NCI-H748 treated with DMSO at 0.1 percent for 48 hours (cell line): ENCODE results near the gene UTP15.

Experiments used
- DNase-seq: peaks from one replicate; lab custom pipeline; 2025; lab: John Stamatoyannopoulos, UW

Gene UTP15, protein sequence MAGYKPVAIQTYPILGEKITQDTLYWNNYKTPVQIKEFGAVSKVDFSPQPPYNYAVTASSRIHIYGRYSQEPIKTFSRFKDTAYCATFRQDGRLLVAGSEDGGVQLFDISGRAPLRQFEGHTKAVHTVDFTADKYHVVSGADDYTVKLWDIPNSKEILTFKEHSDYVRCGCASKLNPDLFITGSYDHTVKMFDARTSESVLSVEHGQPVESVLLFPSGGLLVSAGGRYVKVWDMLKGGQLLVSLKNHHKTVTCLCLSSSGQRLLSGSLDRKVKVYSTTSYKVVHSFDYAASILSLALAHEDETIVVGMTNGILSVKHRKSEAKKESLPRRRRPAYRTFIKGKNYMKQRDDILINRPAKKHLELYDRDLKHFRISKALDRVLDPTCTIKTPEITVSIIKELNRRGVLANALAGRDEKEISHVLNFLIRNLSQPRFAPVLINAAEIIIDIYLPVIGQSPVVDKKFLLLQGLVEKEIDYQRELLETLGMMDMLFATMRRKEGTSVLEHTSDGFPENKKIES

DNA sequence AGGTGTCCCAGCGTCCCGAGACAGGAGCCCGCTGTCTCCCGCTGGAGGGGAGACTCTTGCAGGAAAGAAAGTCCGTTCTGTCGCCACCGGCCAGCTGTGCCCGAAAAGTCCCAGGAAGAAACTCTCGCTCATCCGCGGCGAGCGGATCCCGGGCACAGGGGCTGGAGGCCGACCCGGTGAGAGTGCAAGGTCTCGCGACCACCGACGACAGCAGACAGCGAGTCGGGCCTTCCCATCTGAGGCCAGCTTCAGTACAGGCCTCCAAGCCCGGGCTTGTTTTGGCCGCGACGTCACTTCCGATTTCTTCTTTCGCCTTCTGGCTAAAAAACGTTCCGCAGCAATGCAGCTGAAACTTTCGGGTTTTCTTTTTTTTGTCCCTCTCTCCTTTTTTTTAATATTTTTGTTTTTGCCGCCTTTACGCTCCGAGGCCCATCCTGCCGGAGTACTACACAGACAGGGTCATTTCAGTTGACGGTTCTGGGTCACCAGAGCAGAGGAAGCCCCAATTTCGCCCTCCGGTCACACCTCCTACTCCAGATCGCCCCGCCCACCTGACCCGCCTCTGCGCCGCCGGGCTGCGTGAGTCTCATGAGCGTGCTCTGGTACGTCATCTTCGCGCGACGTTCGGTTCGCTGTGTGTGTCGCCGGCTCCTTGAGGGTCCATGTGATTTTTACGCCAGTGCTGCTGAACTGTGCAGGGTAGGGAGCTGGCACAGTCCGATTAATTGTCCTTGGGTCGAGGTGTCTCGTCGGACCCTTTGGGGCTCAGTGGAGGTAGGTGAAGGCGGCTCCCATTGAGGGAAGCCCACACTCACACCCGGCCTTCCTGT lies at the start of gene UTP15, which contains the start of gene ANKRA2:
Gene UTP15, plus strand, starts transcription at position 605 of the 830 bp plus-strand sequence. CDS start 1,602 bp downstream, outside the sequence.
Gene ANKRA2, minus strand, starts transcription at position 501 of the 830 bp plus-strand sequence. CDS start 2,758 bp downstream, outside the sequence.
- DNase-seq, result peak; percentile 90

DNA sequence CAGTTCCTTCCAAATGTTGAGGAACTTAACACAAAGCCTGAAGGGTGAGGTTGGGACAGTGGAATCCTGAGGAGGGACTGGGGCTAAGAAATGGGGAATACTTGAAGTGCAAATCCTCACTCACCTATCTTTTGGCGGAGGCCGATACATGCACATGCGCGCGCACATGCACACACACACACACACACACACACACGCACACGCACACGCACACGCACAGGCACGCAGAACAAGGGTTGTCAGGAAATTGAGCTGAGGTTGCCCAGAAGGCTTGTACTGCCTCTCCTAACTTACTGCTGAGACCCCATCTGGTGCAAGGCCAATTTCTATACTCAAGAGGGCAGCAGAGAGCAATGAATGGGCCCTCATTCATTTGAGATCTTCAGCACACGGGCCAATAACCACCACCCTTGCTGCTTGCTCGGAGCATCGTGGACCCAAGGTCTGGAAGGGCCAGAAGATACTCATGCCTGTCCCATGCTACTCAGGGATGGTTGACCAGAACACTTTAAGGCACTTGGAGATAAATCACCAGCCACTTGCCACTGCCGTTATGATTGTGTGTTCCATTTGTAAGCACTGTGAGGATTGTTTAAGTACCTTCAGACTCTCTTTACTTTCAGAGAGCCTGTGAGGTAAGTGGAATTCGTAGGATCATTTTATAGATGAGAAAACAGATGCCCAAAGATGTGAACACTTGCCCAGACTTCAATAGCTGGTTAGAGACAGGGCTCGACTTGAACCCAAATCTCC lies 45.8 kb upstream of the UTP15 start:
- DNase-seq, result peak; percentile 70

DNA sequence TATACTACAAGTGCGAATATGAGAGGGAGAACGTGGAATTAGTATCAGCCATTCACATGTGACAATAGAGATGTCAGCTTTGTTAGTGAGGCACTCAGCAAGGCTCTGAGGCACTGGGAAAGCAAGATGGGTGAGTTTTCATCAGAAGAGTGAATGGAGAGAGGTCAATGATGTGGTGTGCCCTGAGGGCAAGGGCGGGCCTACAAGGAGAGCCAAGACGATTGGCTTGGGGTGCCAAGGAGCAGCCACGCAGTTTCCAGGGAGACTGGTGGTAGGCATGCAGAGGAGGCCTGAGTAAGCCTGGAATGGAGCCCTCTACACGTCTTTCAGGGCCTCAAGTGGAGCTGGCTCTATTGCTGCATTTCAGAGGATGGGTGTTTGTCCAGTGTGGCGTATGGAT lies 42.6 kb upstream of the UTP15 start:
- DNase-seq, result no peak

DNA sequence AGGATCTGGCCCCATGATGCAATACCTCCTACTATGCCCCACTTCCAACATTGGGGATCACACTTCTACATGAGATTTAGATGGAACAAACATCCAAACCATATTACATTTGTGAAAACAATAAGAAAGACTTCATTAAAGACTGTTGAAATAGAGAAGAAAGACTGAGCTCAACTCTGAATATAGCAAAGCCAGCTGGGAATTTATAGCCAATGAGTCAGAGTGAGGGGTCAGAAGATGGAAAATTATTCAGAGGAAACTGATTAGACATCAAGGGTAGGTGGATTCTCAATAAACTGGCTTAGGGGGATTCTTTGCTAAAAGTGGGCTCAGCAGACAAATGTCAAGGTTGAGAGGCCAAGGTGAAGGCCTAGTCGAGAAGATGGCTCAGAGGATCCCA lies 41.7 kb upstream of the UTP15 start:
- no peak for DNase-seq

DNA sequence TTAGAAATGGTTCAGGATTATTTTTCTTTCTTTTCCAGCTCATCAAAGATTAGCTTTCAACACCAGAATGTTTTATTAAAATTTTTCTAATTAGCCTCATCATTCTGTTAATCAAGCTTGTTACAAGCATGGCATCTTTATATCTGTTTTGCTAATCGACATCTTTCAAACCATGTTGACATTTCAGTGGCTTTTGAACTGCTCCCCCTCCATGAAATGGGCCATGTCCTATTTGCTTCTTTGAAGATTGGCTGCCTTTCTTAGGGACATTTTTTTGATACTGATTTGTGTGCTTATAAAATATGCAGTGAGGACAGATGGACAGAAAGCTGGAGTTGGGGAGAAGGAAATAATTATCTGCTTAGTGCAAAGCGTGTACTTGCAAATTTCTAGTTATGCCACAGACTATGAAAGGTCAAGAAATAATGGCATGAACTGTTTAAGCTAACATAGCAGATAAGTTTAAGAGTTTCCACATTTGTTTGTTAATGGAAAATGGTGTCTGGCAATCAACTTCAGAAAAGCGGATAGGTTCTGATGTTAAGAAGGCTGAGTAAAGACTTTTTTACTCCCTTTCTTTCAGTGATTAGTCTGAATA lies 39.8 kb upstream of the UTP15 start:
- no peak for DNase-seq

DNA sequence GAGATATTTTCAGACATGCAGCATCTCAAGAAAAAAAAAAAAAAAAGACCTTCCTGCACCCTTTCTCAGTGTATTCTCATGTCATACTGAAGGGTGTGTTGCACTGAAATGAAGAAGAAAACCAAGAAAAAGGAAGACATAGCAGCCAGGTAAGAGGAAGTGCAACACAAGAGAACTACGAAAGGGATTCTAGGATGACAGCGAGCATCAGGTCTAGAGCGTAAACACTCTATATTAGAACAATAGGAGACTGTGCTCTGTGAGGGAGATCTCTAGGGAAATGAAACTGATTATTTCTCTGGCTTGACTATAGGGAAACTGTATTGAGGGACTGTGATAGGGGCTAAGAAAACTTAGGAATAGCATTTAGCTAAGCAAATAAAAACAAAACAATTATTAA lies 37.3 kb upstream of the UTP15 start:
- DNase-seq, result peak; percentile 4

DNA sequence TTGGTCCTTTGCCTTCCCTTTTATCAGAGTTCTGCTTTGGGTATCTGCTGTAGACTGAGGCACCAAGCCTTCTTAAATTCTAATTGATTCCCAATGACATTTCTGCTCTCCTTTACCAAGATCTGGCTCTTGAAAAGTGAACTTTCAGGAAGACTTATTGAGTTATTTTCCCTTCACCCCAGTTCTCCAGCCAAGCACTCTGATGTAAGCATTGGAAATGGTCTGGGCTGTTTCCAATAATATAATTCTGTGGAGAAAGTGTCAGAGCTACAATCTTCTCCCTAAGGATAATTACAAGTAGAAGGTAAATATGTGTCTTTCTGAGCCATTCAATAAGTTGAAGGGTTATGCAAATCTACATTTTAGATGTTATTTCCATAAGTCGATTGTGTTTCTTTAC lies 36.5 kb upstream of the UTP15 start:
- no peak for DNase-seq

DNA sequence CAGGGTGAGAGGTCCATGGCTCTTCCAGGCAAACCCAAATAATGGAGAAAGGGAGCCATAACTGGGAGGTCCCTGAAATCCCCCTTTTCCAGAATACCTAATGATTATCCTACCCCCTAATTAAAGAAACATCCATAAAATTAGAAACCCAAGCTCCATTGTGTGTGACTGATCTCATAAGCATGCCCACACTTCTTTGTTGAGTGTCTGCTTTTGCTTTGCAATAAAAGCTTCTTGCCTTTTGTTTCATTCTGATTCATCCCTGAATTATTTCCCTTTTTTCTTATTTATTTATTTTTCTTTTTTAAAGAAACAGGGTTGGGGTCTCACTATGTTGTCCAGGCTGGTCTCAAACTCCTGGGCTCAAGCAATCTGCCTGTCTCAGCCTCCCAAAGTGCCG lies 34.2 kb upstream of the UTP15 start:
- no peak for DNase-seq

DNA sequence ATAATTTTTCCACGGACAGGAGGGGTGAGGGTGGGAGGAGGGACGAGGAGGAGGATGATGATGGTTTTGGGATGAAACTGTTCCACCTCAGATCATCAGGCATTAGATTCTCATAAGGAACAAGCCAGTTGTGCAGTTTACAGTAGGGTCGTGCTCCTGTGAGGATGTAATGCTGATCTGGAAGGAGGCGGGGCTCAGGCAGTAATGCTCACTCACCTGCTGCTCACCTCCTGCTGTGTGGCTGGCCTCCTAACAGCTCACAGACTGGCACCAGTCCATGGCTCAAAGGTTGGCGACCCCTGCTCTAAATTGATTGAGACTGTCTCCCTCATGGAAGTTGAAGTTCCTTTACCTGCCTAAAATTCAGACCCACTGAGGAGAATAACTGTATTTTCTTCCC lies 33.3 kb upstream of the UTP15 start:
- DNase-seq, result no peak

DNA sequence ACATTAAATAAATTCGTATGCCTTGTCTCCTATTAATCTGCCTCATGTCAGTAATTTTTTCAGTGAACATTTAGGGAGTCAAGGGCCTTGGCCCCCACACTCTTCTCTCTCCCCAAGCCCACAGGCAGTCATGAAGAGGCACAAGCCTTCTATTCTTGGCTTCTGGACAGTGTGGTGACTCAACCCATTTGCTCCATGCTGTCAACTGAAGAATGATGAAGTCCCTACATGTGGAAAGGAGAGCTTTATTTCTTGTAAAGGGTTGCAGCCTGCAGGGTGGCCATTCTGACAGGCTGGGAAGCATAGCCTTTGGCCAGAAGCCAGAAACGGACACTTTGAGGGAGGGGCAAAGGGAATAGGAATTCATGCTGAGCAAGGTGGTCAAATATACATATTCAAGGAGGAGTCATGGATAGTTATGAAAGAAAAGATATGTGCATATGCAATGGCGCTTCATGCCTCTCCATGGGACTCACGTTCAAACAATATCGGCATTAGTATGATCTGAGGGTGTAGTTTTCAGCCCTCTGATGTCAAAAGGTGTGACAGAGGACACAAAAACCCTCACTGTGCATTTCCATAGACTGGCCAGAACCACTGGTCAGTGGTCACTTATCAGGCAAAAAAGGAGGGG lies 31.4 kb upstream of the UTP15 start:
- DNase-seq, result no peak

DNA sequence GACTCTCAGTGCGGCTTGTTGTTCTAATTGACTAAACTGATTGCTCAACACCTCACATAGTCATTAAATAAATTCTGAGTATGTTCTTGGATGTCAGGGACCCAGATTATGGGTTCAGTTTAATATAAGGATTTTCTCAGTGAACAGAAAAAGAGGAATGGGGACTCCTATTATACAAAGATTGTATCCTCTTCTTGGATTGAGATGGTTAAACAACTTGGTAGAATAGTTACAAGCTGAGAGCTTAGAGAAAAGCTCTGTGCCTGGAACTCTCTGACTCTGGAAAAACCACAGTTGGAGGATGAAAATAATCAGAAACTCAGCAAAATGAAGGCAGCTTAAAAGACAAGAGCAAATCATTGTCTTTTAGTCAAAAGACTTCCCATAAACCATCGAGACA lies 30.6 kb upstream of the UTP15 start:
- DNase-seq, result no peak

DNA sequence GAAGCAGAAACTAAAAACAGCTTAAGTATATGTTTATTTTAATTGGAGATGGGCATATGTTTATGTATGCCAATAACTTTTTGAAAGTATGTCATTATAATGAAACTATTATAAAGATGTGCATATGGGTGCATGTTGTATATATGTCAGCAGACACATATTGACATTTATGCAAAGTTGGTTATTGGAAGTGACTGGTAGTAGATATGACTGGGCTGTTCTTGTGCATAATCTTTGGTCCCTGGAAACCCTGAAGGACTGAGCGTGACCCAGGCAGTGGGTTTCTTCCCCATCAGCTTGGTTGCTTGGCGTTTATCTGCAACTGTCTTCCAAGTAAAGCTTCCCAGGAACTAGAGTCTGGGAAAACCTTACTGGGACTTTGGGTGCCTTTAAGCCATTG lies 25.8 kb upstream of the UTP15 start:
- DNase-seq, result no peak

DNA sequence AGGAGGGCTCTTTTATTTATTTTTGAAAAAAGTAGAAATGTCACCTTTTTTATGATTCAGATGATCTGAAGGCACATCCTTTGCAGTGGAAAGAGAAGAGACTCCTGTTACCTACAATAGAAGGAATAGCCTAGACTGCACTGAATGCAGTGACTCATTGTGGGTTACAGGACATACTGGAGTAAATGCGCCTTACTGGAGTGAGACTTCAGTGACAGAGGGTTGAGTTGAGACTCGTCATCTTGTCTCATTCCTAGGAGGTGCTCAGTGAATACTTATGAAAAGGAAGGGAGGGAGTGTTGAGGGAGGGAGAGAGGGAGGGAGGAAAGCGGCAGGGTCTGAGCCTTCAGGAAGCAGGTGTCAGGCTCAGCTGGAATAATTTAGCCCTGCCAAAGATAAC lies 25.4 kb upstream of the UTP15 start:
- DNase-seq, result no peak

DNA sequence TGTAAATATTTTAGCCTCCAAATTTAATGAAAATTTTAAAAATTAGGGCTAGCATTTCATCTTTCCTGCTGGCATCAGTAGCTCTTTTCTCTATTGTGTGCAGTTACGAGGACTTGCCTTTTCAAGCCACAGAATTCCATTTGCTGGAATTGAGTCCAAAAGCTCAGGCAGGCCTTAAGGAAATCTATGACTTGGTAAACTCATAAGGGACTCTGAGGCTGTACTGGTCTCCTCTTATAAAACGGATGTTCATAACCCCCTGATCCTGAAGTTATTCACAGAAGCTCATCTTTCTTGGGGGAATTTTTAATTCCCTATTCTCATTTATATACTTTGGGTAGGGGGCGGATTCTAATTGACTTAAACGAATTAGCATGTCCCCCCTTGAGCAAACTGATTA lies 23.5 kb upstream of the UTP15 start:
- DNase-seq, result no peak

DNA sequence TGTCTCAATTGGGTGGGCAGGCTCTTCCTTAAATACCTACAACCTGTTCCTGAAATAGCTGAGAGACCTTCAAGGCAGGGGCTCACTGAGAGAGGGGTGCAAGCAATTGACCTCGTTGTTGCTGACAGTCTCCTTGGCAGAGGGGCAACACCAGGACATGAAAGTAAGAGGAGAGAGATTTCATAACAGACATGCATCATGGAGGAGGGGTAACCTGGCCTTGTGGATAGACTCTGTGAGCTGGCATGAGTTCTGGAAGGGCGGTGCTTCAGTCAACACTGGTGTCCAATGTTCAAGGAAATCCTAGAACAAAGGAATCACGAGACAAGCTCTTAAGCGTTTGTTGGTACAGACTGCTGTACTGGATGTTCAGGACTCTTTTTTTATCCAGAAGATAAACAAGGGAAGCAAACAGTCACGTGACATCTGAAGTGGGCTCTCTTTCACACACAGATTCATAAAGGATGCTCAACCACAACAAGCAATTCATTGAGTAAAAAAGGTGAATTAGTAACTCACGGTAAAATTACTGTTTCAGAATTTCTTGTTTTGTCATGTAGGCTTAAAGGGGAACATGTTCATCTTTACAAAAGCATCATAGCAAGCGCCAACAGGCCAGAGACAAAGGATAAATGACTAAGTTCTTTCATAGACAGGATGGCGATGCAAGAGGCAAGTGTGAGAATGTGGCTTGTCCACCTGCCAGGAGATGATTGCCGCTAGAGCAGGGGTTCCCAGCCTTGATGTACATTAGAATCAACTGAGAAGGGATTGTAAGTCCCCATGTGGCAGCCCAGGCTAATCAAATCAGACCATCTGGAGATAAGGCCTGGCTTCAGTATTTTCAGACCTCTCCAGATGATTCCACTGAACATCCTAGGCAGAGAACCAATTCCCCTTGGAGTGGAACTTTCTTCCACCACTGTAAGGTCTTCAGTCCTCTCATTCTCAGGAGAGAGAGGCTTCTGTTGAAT lies 20.8 kb upstream of the UTP15 start:
- DNase-seq, result peak; percentile 93

DNA sequence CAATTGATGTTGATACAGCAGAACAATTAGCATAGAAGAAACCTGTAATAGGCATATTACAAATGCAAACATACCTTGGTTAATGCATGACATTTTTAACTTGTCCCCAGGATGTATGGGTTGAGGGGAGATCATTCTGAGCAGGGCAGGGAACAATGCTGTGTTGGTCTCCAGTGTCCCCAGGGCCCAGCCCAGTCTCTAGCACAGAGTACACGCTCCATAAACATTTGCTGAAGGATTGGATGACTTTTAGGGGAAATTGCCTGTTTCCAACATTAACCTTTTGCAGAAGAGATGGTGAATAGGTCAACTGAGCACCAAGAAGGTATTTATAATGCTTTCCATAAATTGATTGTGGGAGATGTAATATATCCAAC lies 20.2 kb upstream of the UTP15 start:
- DNase-seq, result no peak

DNA sequence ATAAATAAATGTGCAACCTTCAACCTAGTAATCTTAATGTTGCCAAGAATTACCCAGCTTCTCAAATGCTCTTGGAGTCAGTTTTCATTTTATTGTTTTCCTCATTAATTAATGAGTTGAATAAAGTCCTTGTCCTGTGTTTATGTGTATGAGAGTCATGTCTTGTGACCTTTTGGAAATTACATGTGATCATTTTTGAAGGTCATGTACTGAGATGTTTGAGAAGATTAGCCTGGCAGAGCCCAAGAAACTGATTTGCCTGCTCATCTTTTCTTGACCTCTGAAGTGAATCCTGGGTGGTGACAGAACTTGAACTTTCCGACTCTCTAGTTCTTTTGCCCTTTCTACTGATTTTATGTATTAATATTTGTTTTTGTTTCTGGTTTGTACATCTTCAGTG lies 15.5 kb upstream of the UTP15 start:
- no peak for DNase-seq

DNA sequence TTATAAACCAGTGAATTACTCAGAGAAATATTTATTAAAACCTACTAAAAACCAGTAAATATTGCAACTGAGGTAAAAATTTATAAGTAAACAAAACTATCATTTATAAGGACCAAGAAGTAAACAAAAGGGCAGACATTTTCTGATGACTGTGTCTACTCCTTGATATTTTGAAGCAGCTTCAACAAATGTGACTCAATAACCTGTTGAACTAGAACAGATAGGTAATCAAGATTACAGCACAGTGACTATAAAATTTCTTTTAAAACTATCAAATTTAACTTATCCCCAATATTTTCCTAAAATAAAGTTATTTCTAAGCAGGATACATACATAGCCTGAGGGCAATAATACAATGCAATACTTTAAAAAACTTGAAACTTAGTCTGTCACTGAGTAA lies 12.9 kb upstream of the UTP15 start:
- DNase-seq, result no peak

DNA sequence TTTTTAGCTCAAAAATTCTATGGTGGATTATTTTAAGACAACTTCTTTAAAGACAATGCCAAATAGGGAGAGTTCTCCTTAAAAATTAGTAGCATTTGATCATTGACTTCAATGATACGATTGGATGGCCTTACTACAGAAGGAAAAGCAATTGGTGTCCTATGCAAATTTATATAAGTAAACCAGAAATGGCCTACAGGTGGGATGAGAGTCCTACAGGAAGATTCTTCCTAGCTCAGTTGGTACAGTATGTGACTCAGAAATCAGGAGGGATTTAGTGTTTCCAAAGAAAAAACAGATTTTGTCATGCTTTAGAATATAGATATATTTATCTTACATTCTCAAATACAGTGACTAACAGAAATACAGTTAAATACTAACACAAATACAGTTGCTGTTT lies 6.6 kb upstream of the UTP15 start:
- DNase-seq, result no peak

DNA sequence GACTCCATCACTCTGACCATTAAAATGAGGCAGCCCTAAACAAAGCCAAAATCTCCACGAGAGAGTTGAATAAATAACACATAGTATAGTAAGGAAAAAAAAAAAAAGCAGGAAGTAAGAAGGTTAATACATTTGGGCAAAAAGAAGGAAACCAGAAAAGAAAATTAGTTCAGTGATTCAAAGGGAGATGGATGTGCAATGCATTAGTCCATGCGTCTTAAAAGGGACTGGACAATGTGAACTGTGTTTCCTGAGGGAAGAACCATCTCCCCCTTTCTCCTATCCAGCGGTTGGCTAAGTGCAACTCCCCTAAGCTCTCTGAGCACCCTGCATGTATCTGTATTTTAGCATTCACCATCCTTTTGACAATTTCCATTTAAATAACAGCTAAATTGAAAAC lies 1.5 kb upstream of the UTP15 start:
- DNase-seq, result no peak
